K562 (cell line): ENCODE data around the gene MYLK4. TPM values are rescaled to one million over a fixed set of nuclear protein-coding genes. Genes with fewer than 3 reads are reported as not detected.

Experiments
- CREBBP ChIP-seq: IDR thresholded peaks from one replicate; pipeline ENCODE4 v1.6.1; 2012; ENCODE audit warnings: low read depth, mild to moderate bottlenecking, control low read depth, inconsistent platforms, low read length
- EP400 ChIP-seq: fragments of 450-650 bp; IDR thresholded peaks from 2 replicates; pipeline ENCODE4 v1.6.1; 2017; ENCODE audit warnings: antibody characterized with exemption, mild to moderate bottlenecking, moderate library complexity
- ETV5 ChIP-seq: sonication (generic); formaldehyde crosslinking; IDR thresholded peaks from 2 replicates; pipeline ENCODE4 v1.4.0; 2020; ENCODE audit warnings: low read depth, mild to moderate bottlenecking, missing genetic modification reagents
- FOSL1 ChIP-seq: fragments of 200-800 bp; sonication (Bioruptor generic); conservative IDR thresholded peaks from 2 replicates; pipeline ENCODE4 v1.6.1; 2016; ENCODE audit warnings: missing genetic modification characterization, missing compliant biosample characterization
- KDM1A ChIP-seq, 2 experiments: fragments of 450-650 bp; IDR thresholded peaks; 2 replicates each; pipeline ENCODE4 v1.6.1; 2016; ENCODE audit warnings: mild to moderate bottlenecking in 2 of 2
- MAFF ChIP-seq: IDR thresholded peaks from 2 replicates; pipeline ENCODE4 v1.6.1; 2012; ENCODE audit warnings: low read length, improper control_type of control experiment
- MAFK ChIP-seq: IDR thresholded peaks from 2 replicates; pipeline ENCODE4 v1.6.1; 2011; ENCODE audit warnings: low read length, improper control_type of control experiment
- MECOM ChIP-seq: fragments of 250-450 bp; sonication (Bioruptor Pico); IDR thresholded peaks from 2 replicates; pipeline ENCODE4 v1.8.0; 2022; ENCODE audit warnings: inconsistent platforms
- MTF1 ChIP-seq: fragments of 250-450 bp; sonication (Bioruptor Pico); IDR thresholded peaks from 2 replicates; pipeline ENCODE4 v1.9.0; 2021; ENCODE audit warnings: moderate library complexity, mild to moderate bottlenecking, inconsistent platforms, borderline replicate concordance
- NCOA6 ChIP-seq: fragments of 450-650 bp; IDR thresholded peaks from 2 replicates; pipeline ENCODE4 v1.6.1; 2017; ENCODE audit warnings: mild to moderate bottlenecking
- NFE2L1 ChIP-seq: fragments of 450-650 bp; IDR thresholded peaks from 2 replicates; pipeline ENCODE4 v1.6.1; 2016; ENCODE audit warnings: missing genetic modification characterization, low read depth, mild to moderate bottlenecking, missing compliant biosample characterization, moderate library complexity, borderline replicate concordance
- NONO ChIP-seq, 2 experiments: fragments of 200-400 bp in 1 of 2; fragments of 450-650 bp in 1 of 2; formaldehyde crosslinking in 1 of 2; IDR thresholded peaks; 2 replicates each; pipeline ENCODE4 v1.6.1; 2017; ENCODE audit warnings: low read depth in 2 of 2, mild to moderate bottlenecking in 2 of 2, moderate library complexity in 2 of 2, low read length in 1 of 2
- NR1H2 ChIP-seq: sonication (generic); formaldehyde crosslinking; IDR thresholded peaks from 2 replicates; pipeline ENCODE4 v1.4.0; 2020; ENCODE audit warnings: mild to moderate bottlenecking, missing genetic modification reagents
- NR3C1 ChIP-seq: sonication (generic); formaldehyde crosslinking; IDR thresholded peaks from 2 replicates; pipeline ENCODE4 v1.8.1; 2022; ENCODE audit warnings: missing genetic modification reagents
- PRMT5 ChIP-seq: sonication (generic); formaldehyde crosslinking; IDR thresholded peaks from 2 replicates; pipeline ENCODE4 v1.5.0; 2020; ENCODE audit warnings: missing genetic modification reagents
- RBM39 ChIP-seq: fragments of 200-400 bp; formaldehyde crosslinking; optimal IDR thresholded peaks from 2 replicates; pipeline ENCODE3; 2018; ENCODE audit warnings: low read depth, low read length
- RUNX1 ChIP-seq: sonication (generic); IDR thresholded peaks from 2 replicates; pipeline ENCODE4 v1.6.1; 2016; ENCODE audit warnings: antibody characterized with exemption, low read depth
- SMAD3 ChIP-seq: fragments of 450-650 bp; formaldehyde crosslinking; conservative IDR thresholded peaks from 2 replicates; pipeline ENCODE4 v1.4.0; 2020; ENCODE audit warnings: mild to moderate bottlenecking
- SMARCC2 ChIP-seq: fragments of 450-650 bp; IDR thresholded peaks from 2 replicates; pipeline ENCODE4 v1.6.1; 2017; ENCODE audit warnings: antibody characterized with exemption, moderate library complexity, mild to moderate bottlenecking, low read depth
- SP2 ChIP-seq: IDR thresholded peaks from 2 replicates; pipeline ENCODE4 v1.6.1; 2011; ENCODE audit warnings: mild to moderate bottlenecking, low read depth, low read length, moderate library complexity; ENCODE audit not compliant: poor library complexity, severe bottlenecking; ENCODE audit errors: extremely low read depth
- STAT5A ChIP-seq: IDR thresholded peaks from 2 replicates; pipeline ENCODE4 v1.6.1; 2012; ENCODE audit warnings: low read length, inconsistent platforms, borderline replicate concordance
- ZNF165 ChIP-seq: fragments of 250-450 bp; sonication (Bioruptor Pico); IDR thresholded peaks from 2 replicates; pipeline ENCODE4 v1.4.0; 2020; ENCODE audit warnings: borderline replicate concordance
- ZNF445 ChIP-seq: fragments of 250-450 bp; sonication (Bioruptor Pico); IDR thresholded peaks from 2 replicates; pipeline ENCODE4 v1.4.0; 2020; ENCODE audit warnings: low read depth, mild to moderate bottlenecking, moderate library complexity
- polyA plus RNA-seq, 8 experiments: library from polyadenylated mRNA; depleted of rRNA in 4 of 8; stranded (reverse) in 5 of 8; unstranded in 3 of 8; fragments of >200 nt; fragmentation: Nextera tagmentation in 2 of 8; fragmentation: Illumina TruSeq in 1 of 8; extraction: Ambion mirVana in 2 of 8; extraction: Trizol in 1 of 8; gene quantifications; 2 replicates each; pipeline versions ENCODE4 v1.2.1 to v1.2.3, GENCODE V29; 2011 to 2014; ENCODE audit warnings: inconsistent platforms in 1 of 8, missing spikeins in 1 of 8
- total RNA-seq, 7 experiments: library from RNA; depleted of rRNA in 6 of 7; stranded (reverse); fragments of >200 nt in 6 of 7; fragmentation: Illumina TruSeq in 2 of 7; extraction: Trizol in 2 of 7; gene quantifications; 2 replicates each; pipeline versions ENCODE4 v1.2.1 to v1.2.3, GENCODE V29; 2011 to 2021; ENCODE audit warnings: low replicate concordance in 1 of 7
- TF ChIP-seq, protein P1 (sequence below), 2 experiments: IDR thresholded peaks; 2 replicates each; pipeline ENCODE4 v1.6.1; 2012; ENCODE audit warnings: improper control_type of control experiment in 2 of 2, low read depth in 2 of 2, low read length in 2 of 2, borderline replicate concordance in 1 of 2
- TF ChIP-seq, protein P2 (sequence below): fragments of 250-450 bp; sonication (Bioruptor Pico); IDR thresholded peaks from 2 replicates; pipeline ENCODE4 v1.4.0; 2020; ENCODE audit warnings: mild to moderate bottlenecking, moderate library complexity

Gene MYLK4
- total and polyA plus RNA-seq, 9 of the 15 experiments (the other 6 are each of a cell fraction or from before 2014, with no cell fraction given), result 0.01 to 0.15 (median 0.06) TPM

DNA sequence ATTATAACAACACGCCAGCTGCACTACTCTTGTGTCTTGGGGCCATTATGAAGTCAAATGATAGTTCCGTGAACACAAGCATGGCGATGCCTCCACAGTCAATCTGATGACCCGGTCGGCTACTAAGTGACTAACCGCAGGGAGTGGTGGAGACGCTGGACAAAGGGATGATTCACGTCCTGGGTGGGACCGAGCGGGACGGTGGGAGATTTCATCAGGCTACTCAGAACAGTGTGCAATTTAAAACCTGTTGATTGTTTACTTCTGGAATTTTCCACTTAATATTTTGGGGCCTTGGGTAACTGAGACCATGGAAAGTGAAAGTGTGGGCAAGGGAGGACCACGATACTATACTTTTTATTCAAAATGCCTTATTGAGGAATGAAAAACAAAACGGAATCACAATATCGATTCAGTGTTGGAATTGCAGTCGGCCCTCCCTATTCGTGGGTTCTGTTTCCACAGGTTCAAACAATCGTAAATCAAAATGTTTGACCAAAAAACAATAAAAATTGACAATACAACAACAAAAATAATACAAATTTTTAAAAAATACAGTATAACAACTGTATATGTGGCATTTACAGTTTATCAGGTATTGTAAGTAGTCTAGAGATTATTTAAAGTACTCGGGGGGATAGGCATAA, 66.5 kb downstream of the MYLK4 start (continued):
- TF ChIP-seq, protein P1, sequence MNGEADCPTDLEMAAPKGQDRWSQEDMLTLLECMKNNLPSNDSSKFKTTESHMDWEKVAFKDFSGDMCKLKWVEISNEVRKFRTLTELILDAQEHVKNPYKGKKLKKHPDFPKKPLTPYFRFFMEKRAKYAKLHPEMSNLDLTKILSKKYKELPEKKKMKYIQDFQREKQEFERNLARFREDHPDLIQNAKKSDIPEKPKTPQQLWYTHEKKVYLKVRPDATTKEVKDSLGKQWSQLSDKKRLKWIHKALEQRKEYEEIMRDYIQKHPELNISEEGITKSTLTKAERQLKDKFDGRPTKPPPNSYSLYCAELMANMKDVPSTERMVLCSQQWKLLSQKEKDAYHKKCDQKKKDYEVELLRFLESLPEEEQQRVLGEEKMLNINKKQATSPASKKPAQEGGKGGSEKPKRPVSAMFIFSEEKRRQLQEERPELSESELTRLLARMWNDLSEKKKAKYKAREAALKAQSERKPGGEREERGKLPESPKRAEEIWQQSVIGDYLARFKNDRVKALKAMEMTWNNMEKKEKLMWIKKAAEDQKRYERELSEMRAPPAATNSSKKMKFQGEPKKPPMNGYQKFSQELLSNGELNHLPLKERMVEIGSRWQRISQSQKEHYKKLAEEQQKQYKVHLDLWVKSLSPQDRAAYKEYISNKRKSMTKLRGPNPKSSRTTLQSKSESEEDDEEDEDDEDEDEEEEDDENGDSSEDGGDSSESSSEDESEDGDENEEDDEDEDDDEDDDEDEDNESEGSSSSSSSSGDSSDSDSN (IDR thresholded peaks at IDR 0.05; ENCODE audit: borderline replicate concordance in 1 of 2, low read depth in 2 of 2, low read length in 2 of 2), result 0 out of 4 replicates have a peak, but pooled peaks of 1 of the 2 experiments have one; percentile 69
- peak; percentile 98 for TF ChIP-seq FOSL1 (tag)
- no peak for TF ChIP-seq NFE2L1 (tag)
- TF ChIP-seq NONO (IDR thresholded peaks at IDR 0.05; ENCODE audit: low read depth in 2 of 2, low read length in 1 of 2), result no peak
- no peak for TF ChIP-seq NR1H2
- TF ChIP-seq RUNX1, result no peak
- no peak for TF ChIP-seq ZNF165 (CRISPR knock-in tag)
- TF ChIP-seq KDM1A (IDR thresholded peaks at IDR 0.05), result no peak
- no peak for TF ChIP-seq RBM39
- TF ChIP-seq, protein P2, sequence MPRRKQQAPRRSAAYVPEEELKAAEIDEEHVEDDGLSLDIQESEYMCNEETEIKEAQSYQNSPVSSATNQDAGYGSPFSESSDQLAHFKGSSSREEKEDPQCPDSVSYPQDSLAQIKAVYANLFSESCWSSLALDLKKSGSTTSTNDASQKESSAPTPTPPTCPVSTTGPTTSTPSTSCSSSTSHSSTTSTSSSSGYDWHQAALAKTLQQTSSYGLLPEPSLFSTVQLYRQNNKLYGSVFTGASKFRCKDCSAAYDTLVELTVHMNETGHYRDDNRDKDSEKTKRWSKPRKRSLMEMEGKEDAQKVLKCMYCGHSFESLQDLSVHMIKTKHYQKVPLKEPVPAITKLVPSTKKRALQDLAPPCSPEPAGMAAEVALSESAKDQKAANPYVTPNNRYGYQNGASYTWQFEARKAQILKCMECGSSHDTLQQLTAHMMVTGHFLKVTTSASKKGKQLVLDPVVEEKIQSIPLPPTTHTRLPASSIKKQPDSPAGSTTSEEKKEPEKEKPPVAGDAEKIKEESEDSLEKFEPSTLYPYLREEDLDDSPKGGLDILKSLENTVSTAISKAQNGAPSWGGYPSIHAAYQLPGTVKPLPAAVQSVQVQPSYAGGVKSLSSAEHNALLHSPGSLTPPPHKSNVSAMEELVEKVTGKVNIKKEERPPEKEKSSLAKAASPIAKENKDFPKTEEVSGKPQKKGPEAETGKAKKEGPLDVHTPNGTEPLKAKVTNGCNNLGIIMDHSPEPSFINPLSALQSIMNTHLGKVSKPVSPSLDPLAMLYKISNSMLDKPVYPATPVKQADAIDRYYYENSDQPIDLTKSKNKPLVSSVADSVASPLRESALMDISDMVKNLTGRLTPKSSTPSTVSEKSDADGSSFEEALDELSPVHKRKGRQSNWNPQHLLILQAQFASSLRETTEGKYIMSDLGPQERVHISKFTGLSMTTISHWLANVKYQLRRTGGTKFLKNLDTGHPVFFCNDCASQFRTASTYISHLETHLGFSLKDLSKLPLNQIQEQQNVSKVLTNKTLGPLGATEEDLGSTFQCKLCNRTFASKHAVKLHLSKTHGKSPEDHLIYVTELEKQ (CRISPR knock-in tag), result no peak
- TF ChIP-seq MAFF, result no peak
- TF ChIP-seq SMARCC2, result peak; percentile 56; the same call in 1 of the 2 replicates
- TF ChIP-seq PRMT5, result no peak
- TF ChIP-seq STAT5A, result no peak
- no peak for TF ChIP-seq MTF1
- peak; percentile 73 for TF ChIP-seq ETV5 (CRISPR knock-in tag)
- TF ChIP-seq MECOM (CRISPR knock-in tag), result peak; percentile 30; the same call in 1 of the 2 replicates
- no peak for TF ChIP-seq NR3C1 (CRISPR knock-in tag)
- TF ChIP-seq NCOA6, result no peak
- TF ChIP-seq MAFK, result no peak
- no peak for TF ChIP-seq CREBBP
- TF ChIP-seq ZNF445, result no peak
- peak; percentile 40; the same call in 1 of the 2 replicates for TF ChIP-seq EP400
- TF ChIP-seq SP2, result no peak
- no peak for TF ChIP-seq SMAD3
